GM23338 (cell line): ENCODE measurements around the gene DDX25.

Source experiments
- CREB1 ChIP-seq: fragments of 250-450 bp; sonication (Bioruptor Pico); IDR thresholded peaks from 2 replicates; pipeline ENCODE4 v1.5.0; 2020; ENCODE audit warnings: low read depth, mild to moderate bottlenecking, moderate library complexity
- CTCF ChIP-seq, 2 experiments: fragments of 200-600 bp in 1 of 2; sonication (generic) in 1 of 2; conservative IDR thresholded peaks; 2 replicates each; pipeline versions ENCODE4 v1.5.1 to v1.6.1; 2016 to 2017; ENCODE audit warnings: antibody characterized with exemption in 2 of 2, low read depth in 2 of 2, mild to moderate bottlenecking in 2 of 2, moderate library complexity in 1 of 2
- ETS1 ChIP-seq: IDR thresholded peaks from 2 replicates; pipeline ENCODE4 v1.6.1; 2016; ENCODE audit warnings: antibody characterized with exemption
- EZH2 ChIP-seq: fragments of 200-600 bp; sonication (generic); IDR thresholded peaks from one replicate; pipeline ENCODE4 v1.8.0; 2017; ENCODE audit warnings: antibody characterized with exemption, mild to moderate bottlenecking, low read depth; ENCODE audit not compliant: unreplicated experiment
- EZH2phosphoT487 ChIP-seq: fragments of 200-600 bp; sonication (generic); IDR thresholded peaks from one replicate; pipeline ENCODE4 v1.8.1; 2018; ENCODE audit warnings: antibody characterized with exemption; ENCODE audit not compliant: unreplicated experiment
- JUNB ChIP-seq: IDR thresholded peaks from one replicate; pipeline ENCODE4 v1.6.1; 2016; ENCODE audit warnings: antibody characterized with exemption; ENCODE audit not compliant: unreplicated experiment
- POLR2AphosphoS5 ChIP-seq: IDR thresholded peaks from 2 replicates; pipeline ENCODE4 v1.6.1; 2016; ENCODE audit warnings: antibody characterized with exemption, low read depth
- REST ChIP-seq: IDR thresholded peaks from one replicate; pipeline ENCODE4 v1.6.1; 2018; ENCODE audit warnings: antibody characterized with exemption; ENCODE audit not compliant: unreplicated experiment
- STAT1 ChIP-seq: IDR thresholded peaks from one replicate; pipeline ENCODE4 v1.6.1; 2016; ENCODE audit warnings: antibody characterized with exemption; ENCODE audit not compliant: unreplicated experiment
- ZNF114 ChIP-seq: fragments of 250-450 bp; sonication (Bioruptor Pico); IDR thresholded peaks from 2 replicates; pipeline ENCODE4 v1.5.0; 2020; ENCODE audit warnings: mild to moderate bottlenecking, moderate library complexity
- ZNF331 ChIP-seq: fragments of 250-450 bp; sonication (Bioruptor Pico); IDR thresholded peaks from 2 replicates; pipeline ENCODE4 v1.5.0; 2020; ENCODE audit warnings: low read depth, mild to moderate bottlenecking, moderate library complexity

GRCh38 chr11:125892071-125892470, 12.2 kb upstream of the DDX25 start:
- no peak for TF ChIP-seq CTCF (conservative IDR thresholded peaks at IDR 0.05; ENCODE audit: low read depth in 2 of 2)
- no peak for TF ChIP-seq JUNB
- no peak for TF ChIP-seq POLR2AphosphoS5
- TF ChIP-seq ZNF114 (CRISPR knock-in tag) = no peak
- no peak for TF ChIP-seq EZH2phosphoT487
- no peak for TF ChIP-seq REST
- no peak for TF ChIP-seq EZH2
- no peak for TF ChIP-seq ETS1
- no peak for TF ChIP-seq CREB1 (CRISPR knock-in tag)
- no peak for TF ChIP-seq STAT1
- TF ChIP-seq ZNF331 (CRISPR knock-in tag) = no peak
